Vagina (tissue), 2 donors: ENCODE data around the gene ZNF697. TPM values are rescaled to one million over a fixed set of nuclear protein-coding genes. Genes with fewer than 3 reads are reported as not detected.

Experiments
- DNase-seq, 2 donors: peaks; one replicate each; pipeline ENCODE4 v3.0.0-alpha.2; 2017; ENCODE audit errors: extremely low spot score in 2 of 2
- H3K27ac ChIP-seq: fragments of 200-600 bp; sonication (generic); one replicate; pipeline ENCODE4 v1.5.1; 2019
- H3K27me3 ChIP-seq: fragments of 200-600 bp; sonication (generic); one replicate; pipeline ENCODE4 v1.5.1; 2019
- H3K36me3 ChIP-seq, 2 donors: fragments of 200-600 bp; sonication (generic); one replicate each; pipeline ENCODE4 v1.5.1; 2017 to 2019
- H3K4me1 ChIP-seq: fragments of 200-600 bp; sonication (generic); one replicate; pipeline ENCODE4 v1.5.1; 2019
- H3K4me3 ChIP-seq, 2 donors: fragments of 200-600 bp; sonication (generic); 1 replicate in 1 of 2; 2 replicates in 1 of 2; pipeline ENCODE4 v1.5.1; 2016 to 2019
- H3K9me3 ChIP-seq: fragments of 200-600 bp; sonication (generic); one replicate; pipeline ENCODE4 v1.5.1; 2019
- POLR2A ChIP-seq, 2 donors: fragments of 450-650 bp; IDR thresholded peaks; one replicate each; pipeline ENCODE4 v1.6.1; 2017; ENCODE audit warnings: antibody characterized with exemption in 2 of 2, mild to moderate bottlenecking in 2 of 2, moderate library complexity in 2 of 2
- POLR2AphosphoS5 ChIP-seq, 2 donors: sonication (generic); formaldehyde crosslinking; IDR thresholded peaks; one replicate each; pipeline ENCODE4 v1.9.0; 2017; ENCODE audit warnings: antibody characterized with exemption in 2 of 2, mild to moderate bottlenecking in 2 of 2, low read depth in 1 of 2; ENCODE audit not compliant: insufficient read depth in 1 of 2
- intact Hi-C: fragments of 100-400 bp; cut with DNase I; formaldehyde crosslinking; loops from one replicate; pipeline ENCODE4 v1.15.1; 2023
- total RNA-seq: library from RNA; depleted of rRNA; stranded (reverse); fragments of >200 nt; gene quantifications from one replicate; pipeline ENCODE4 v1.2.3, GENCODE V29; 2016
- TF ChIP-seq, protein P1 (sequence below), 3 experiments: fragments of 450-650 bp in 2 of 3; fragments of 200-600 bp in 1 of 3; sonication (generic) in 1 of 3; IDR thresholded peaks; one replicate each; pipeline ENCODE4 v1.5.1; 2017 to 2019; ENCODE audit warnings: antibody characterized with exemption in 3 of 3, mild to moderate bottlenecking in 2 of 3, moderate library complexity in 2 of 3

Gene ZNF697
- total RNA-seq, 1 donor from 2014 or later = 3.7 TPM

DNA sequence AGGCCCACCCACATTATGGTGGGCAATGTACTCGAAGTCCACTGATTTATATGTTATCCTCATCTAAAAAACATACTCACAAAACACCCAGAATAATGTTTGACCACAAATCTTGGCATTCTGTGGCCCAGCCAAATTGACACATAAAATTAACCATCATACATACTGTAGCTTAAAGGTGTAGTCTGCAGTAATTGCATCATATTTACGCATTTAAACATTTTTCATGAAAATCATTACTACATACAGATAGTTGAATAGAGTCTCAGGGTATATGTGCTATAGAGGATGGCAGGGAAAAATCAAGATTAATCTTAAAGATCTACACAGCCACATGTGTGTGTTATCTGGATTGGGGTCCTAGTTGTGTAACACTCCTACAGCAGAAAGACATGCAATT is 14.5 kb downstream of the ZNF697 start:
- TF ChIP-seq POLR2AphosphoS5 (IDR thresholded peaks at IDR 0.05; ENCODE audit: insufficient read depth in 1 of 2, low read depth in 1 of 2) = no peak
- H3K4me3 ChIP-seq = no peak overlapping the region
- DNase-seq = no peak
- H3K36me3 ChIP-seq = no peaks in the 10 kb centered on the region
- no peak overlapping the region for H3K27ac ChIP-seq
- intact Hi-C loops = no loop called here
- H3K9me3 ChIP-seq = no peaks in the 10 kb centered on the region
- peaks cover 22% of the 10 kb centered on the region for H3K4me1 ChIP-seq
- no peaks in the 10 kb centered on the region for H3K27me3 ChIP-seq

DNA sequence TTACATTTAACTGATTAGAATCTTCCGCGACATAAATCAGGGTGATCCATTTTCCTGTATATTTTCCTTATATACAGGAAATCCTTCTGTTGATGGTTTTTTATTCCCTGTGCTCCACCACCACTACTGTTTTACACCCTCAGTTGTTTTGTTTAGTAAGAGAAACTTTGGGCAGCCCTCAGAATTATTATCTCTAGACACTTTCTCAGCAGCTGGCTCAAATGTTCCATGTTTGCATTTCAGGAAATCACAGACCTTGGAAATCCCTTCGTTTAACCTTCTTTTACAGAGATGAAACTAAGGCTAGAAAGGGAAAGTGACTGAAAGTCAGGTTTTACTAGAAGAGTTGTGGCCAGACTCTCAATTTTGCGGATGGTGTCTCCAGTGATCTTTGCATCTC is 15.2 kb downstream of the ZNF697 start:
- H3K9me3 ChIP-seq = no peaks in the 10 kb centered on the region
- no peaks in the 10 kb centered on the region for H3K27me3 ChIP-seq
- intact Hi-C loops = no loop called here
- no peak overlapping the region for H3K27ac ChIP-seq
- peaks cover 22% of the 10 kb centered on the region for H3K4me1 ChIP-seq
- no peak for DNase-seq
- H3K36me3 ChIP-seq = no peaks in the 10 kb centered on the region
- no peak overlapping the region for H3K4me3 ChIP-seq
- no peak for TF ChIP-seq POLR2AphosphoS5 (IDR thresholded peaks at IDR 0.05; ENCODE audit: insufficient read depth in 1 of 2, low read depth in 1 of 2)
- TF ChIP-seq POLR2A (IDR thresholded peaks at IDR 0.05) = no peak
- TF ChIP-seq, protein P1, sequence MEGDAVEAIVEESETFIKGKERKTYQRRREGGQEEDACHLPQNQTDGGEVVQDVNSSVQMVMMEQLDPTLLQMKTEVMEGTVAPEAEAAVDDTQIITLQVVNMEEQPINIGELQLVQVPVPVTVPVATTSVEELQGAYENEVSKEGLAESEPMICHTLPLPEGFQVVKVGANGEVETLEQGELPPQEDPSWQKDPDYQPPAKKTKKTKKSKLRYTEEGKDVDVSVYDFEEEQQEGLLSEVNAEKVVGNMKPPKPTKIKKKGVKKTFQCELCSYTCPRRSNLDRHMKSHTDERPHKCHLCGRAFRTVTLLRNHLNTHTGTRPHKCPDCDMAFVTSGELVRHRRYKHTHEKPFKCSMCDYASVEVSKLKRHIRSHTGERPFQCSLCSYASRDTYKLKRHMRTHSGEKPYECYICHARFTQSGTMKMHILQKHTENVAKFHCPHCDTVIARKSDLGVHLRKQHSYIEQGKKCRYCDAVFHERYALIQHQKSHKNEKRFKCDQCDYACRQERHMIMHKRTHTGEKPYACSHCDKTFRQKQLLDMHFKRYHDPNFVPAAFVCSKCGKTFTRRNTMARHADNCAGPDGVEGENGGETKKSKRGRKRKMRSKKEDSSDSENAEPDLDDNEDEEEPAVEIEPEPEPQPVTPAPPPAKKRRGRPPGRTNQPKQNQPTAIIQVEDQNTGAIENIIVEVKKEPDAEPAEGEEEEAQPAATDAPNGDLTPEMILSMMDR (IDR thresholded peaks at IDR 0.05) = no peak

DNA sequence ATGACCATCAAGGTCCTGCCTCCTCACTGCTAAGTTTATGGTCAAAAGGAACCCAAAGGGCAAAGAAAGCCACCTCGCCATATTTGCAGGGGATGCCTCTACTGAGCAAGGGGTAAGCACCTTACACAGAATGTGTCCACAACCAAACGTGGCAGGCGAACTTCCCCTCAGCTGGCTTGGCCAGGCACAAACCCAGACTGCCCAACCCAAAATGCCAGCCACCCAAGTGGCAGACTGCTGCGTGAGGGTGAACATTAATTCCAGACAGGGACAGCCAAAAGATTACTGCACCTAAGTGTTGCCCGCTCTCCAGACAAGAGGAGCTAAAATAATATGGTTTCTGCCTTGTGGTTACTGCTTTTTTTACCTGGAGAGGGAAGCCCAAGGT is 16.0 kb downstream of the ZNF697 start:
- DNase-seq = peak in 1 of 2 donors; percentile 83
- H3K27me3 ChIP-seq = no peaks in the 10 kb centered on the region
- H3K27ac ChIP-seq = peak overlapping the region; percentile 51
- H3K9me3 ChIP-seq = no peaks in the 10 kb centered on the region
- intact Hi-C loops = no loop called here
- TF ChIP-seq POLR2A (IDR thresholded peaks at IDR 0.05) (no peak), POLR2AphosphoS5 (IDR thresholded peaks at IDR 0.05; ENCODE audit: insufficient read depth in 1 of 2, low read depth in 1 of 2) (no peak)
- TF ChIP-seq, protein P1 (IDR thresholded peaks at IDR 0.05) = no peak
- H3K4me1 ChIP-seq = peaks cover 23% of the 10 kb centered on the region
- no peaks in the 10 kb centered on the region for H3K36me3 ChIP-seq
- peak overlapping the region; percentile 32 to 43 for H3K4me3 ChIP-seq

DNA sequence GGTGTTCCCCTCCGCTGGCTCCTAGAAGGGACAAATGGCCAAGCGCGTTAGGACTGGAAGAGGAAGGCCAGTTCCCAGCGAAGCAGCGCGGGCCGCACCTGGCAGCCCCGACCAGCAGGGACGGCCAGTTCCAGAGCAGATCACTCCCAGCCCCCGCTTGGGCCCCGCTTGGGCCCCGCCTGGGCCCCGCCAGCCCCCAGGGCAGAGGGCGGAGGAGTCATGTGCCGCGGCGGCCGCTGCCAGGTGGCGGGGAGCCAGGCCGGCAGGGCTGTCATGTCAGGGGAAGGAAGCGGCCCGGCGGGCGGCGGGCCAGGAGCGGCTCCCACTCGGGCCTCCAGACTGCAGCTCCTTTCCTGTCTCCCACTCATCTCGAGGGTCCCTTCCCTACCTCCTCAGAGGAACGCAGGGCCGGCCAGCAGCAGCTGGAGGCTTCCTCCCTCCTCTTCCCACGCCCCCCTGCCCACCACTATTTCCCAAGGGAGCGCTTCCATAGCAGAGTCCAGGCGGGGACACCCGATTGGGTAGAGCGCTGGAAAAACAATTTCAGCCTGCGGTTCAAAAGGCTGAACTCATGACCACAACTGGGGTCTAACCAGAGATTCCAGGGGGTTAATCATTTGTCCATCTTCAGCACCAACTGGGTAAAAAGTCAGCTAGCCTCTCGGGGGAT is 16.5 kb downstream of the ZNF697 start:
- no peak for DNase-seq

DNA sequence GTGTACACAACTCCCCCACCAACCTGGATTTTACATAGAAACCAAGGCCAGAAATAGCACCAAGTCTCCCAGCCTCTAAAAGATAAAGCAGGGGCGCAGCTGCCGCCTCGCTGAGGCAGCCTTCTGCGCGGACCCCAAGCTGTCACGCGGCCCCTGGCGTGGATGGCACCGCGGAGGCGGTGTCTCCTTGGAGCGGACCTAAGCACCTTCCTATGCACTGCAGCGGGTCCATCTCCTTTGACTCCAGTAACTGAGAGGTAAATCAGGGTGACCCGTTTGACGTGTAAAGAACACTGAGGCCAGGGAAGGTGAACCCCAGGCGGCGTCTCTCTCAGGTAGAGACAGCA is 17.0 kb downstream of the ZNF697 start:
- DNase-seq = no peak
- H3K27ac ChIP-seq = peak overlapping the region; percentile 51
- H3K4me3 ChIP-seq = peak overlapping the region; percentile 32 to 43
- intact Hi-C loops = no loop called here
- TF ChIP-seq POLR2A (IDR thresholded peaks at IDR 0.05) = no peak
- TF ChIP-seq POLR2AphosphoS5 (IDR thresholded peaks at IDR 0.05; ENCODE audit: insufficient read depth in 1 of 2, low read depth in 1 of 2) = no peak
- TF ChIP-seq, protein P1 (IDR thresholded peaks at IDR 0.05) = no peak
- peaks cover 27% of the 10 kb centered on the region for H3K4me1 ChIP-seq
- H3K27me3 ChIP-seq = no peaks in the 10 kb centered on the region
- no peaks in the 10 kb centered on the region for H3K36me3 ChIP-seq
- no peaks in the 10 kb centered on the region for H3K9me3 ChIP-seq

More for the DNA sequence above, 16.5 kb downstream of the ZNF697 start:
- peak in 1 of 2 donors; percentile 58 for TF ChIP-seq POLR2AphosphoS5 (IDR thresholded peaks at IDR 0.05; ENCODE audit: insufficient read depth in 1 of 2, low read depth in 1 of 2)
- TF ChIP-seq POLR2A (IDR thresholded peaks at IDR 0.05) = no peak
- TF ChIP-seq, protein P1 (IDR thresholded peaks at IDR 0.05) = no peak
- Histone ChIP-seq H3K9me3 (no peaks in the 10 kb centered on the region), H3K4me3 (peak overlapping the region; percentile 32 to 43), H3K27me3 (no peaks in the 10 kb centered on the region), H3K4me1 (peaks cover 27% of the 10 kb centered on the region), H3K36me3 (no peaks in the 10 kb centered on the region), H3K27ac (peak overlapping the region; percentile 51)
- intact Hi-C loops = no loop called here
